ENCODE measurements around the gene ZNF407. TPM values are rescaled to one million over a fixed set of nuclear protein-coding genes. Genes with fewer than 3 reads are reported as not detected.

ZNF407 gene
- total RNA-seq, 1 donor from 2014 or later, result 14.7 TPM

DNA sequence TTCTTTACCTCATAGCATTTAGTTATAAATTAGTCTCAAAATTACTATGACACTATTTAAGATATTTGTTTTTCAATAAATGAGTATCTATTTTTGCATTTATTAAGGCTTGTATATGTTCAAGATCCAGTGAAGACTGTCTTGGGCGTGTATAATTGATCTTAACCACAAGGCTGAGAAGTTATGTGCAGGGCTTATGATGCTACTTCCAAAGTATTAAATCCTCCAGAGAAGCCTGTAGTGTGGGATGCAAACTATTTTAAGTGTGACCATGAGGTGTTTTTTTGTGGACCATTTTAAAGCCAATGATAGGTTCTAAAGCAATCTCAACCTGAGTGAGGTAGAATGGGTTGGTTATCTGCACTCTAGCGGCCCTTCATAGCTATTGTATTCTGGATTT lies 219.9 kb downstream of the ZNF407 start:
- no peaks in the 10 kb centered on the region for H3K27me3 Mint-ChIP-seq
- H3K9me3 Mint-ChIP-seq, result no peaks in the 10 kb centered on the region
- no peaks in the 10 kb centered on the region for H3K4me1 Mint-ChIP-seq (ENCODE audit: unreplicated experiment)
- no peak overlapping the region for H3K27ac Mint-ChIP-seq
- TF ChIP-seq, protein P1, sequence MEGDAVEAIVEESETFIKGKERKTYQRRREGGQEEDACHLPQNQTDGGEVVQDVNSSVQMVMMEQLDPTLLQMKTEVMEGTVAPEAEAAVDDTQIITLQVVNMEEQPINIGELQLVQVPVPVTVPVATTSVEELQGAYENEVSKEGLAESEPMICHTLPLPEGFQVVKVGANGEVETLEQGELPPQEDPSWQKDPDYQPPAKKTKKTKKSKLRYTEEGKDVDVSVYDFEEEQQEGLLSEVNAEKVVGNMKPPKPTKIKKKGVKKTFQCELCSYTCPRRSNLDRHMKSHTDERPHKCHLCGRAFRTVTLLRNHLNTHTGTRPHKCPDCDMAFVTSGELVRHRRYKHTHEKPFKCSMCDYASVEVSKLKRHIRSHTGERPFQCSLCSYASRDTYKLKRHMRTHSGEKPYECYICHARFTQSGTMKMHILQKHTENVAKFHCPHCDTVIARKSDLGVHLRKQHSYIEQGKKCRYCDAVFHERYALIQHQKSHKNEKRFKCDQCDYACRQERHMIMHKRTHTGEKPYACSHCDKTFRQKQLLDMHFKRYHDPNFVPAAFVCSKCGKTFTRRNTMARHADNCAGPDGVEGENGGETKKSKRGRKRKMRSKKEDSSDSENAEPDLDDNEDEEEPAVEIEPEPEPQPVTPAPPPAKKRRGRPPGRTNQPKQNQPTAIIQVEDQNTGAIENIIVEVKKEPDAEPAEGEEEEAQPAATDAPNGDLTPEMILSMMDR (conservative IDR thresholded peaks at IDR 0.05), result no peak
- peaks cover 4% of the 10 kb centered on the region for H3K36me3 Mint-ChIP-seq
- no peak for DNase-seq (ENCODE audit: extremely low spot score, unreplicated experiment)
- no peak overlapping the region for H3K4me3 Mint-ChIP-seq

DNA sequence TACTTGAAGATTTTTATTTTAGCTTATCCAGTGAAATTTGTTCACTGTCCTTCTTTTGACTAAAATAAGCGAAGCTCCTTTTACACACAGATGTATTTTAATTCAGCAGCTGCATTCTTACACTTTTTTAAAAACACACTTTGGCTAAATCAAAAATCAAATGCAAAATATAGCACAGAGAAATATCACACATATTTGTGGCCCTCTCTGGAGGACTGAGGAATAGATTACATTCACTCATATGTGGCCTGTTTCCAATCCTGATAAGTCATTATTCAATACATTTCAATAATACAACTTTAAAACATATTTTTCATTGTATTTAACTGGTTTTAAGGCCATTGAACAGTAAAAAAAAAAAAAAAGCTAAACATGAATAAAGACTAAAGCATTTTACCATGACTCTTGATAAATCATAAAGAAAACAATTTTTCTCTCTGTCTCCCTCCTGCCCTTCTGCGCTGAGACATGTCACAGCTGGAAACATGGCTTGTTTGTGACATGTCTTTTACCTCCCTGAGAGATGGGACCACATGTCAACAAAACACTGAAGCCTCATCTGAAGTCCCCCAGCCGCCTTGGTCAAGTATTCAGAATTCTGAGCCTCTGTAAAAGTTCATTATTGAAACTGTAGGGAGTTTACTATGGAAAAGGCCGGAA lies 221.0 kb downstream of the ZNF407 start:
- Mint-ChIP-seq H3K4me1 (ENCODE audit: unreplicated experiment) (no peaks in the 10 kb centered on the region), H3K4me3 (no peak overlapping the region), H3K36me3 (peaks cover 4% of the 10 kb centered on the region), H3K27me3 (no peaks in the 10 kb centered on the region), H3K27ac (no peak overlapping the region), H3K9me3 (no peaks in the 10 kb centered on the region)
- TF ChIP-seq, protein P1 (conservative IDR thresholded peaks at IDR 0.05), result no peak
- DNase-seq (ENCODE audit: extremely low spot score, unreplicated experiment), result no peak

DNA sequence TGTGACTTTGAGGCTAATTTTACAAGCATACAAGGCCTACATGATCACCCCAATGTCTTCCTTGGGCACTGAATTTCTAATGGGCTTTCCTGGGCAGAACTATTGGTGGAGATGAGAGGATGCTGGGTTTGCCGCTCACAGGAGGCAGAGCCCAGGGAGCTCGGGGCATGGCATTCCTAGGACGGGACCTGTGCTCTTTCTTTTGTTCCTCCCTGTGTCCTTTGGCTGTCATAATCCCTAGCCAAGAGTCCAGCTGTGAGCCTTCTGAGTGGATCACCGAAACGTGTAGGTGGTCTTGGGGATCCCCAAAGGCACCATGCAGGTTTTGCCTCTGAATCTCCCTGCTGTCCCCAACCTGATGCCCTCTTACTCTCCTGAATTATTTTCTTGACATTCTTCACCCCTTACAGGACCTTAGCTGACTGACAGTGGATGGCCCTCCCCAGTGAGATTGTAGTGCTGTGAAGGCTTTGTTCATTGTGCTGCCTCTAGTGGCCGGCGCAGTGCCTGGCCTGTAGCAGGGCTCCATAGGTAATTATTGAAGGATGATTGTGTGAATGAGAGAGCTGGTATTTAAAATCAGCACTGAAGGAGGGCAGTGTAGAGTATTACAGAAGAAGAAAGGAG lies 221.9 kb downstream of the ZNF407 start:
- no peak for DNase-seq (ENCODE audit: extremely low spot score, unreplicated experiment)
- Mint-ChIP-seq H3K27me3 (no peaks in the 10 kb centered on the region), H3K27ac (no peak overlapping the region), H3K36me3 (peaks cover 4% of the 10 kb centered on the region), H3K4me3 (no peak overlapping the region), H3K4me1 (ENCODE audit: unreplicated experiment) (no peaks in the 10 kb centered on the region), H3K9me3 (no peaks in the 10 kb centered on the region)
- TF ChIP-seq, protein P1 (conservative IDR thresholded peaks at IDR 0.05), result peak; percentile 73

DNA sequence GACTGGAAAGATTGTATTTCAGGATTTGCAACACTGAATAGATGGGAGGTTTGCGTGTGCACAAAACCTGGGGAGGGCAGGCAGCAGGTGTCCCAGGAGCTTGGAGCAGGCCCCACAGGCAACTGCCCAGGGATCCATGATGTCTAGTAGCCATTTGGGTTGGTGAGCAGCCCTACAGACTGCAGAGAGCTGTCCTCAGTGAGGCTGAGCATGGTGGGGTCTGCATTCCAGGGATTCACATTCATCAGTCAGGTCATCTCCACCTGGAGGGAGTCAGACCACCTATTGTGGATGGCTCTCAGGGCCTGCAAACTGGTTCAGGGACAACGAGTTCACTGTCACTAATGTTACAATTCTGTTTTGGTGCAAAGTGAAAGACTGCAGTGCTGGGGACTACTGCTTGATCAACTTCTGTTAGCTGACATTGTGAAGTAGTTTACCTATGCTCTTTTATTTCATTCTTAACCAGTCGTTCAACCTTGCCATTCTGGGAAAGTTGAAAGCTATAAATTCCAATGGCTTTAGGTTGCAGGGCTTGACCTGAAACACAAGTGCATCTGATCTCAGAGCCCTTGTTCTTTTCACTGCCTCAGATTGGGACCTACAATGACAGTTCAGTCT lies 222.6 kb downstream of the ZNF407 start:
- no peaks in the 10 kb centered on the region for H3K9me3 Mint-ChIP-seq
- no peak overlapping the region for H3K4me3 Mint-ChIP-seq
- no peak overlapping the region for H3K27ac Mint-ChIP-seq
- no peak for DNase-seq (ENCODE audit: extremely low spot score, unreplicated experiment)
- no peaks in the 10 kb centered on the region for H3K4me1 Mint-ChIP-seq (ENCODE audit: unreplicated experiment)
- TF ChIP-seq, protein P1 (conservative IDR thresholded peaks at IDR 0.05), result no peak
- peaks cover 4% of the 10 kb centered on the region for H3K36me3 Mint-ChIP-seq
- H3K27me3 Mint-ChIP-seq, result no peaks in the 10 kb centered on the region

DNA sequence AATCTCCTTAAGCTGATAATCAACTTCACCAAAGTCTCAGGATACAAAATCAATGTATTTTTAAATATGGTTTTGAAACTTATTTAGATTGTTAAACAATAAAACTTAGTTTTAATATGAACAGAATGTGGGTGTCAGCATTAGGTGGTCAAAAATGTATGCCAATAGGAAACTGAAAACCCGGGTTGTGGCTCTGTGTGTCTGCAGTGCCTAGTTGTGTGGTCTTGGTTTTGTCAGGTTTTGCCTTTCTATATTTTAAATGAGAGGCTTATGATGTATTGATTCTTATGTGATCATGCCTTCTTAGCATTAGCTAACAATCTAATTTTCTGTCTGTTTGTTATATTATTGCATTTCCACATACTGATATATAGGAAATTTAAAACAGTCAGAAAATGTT lies 227.8 kb downstream of the ZNF407 start:
- H3K4me1 Mint-ChIP-seq (ENCODE audit: unreplicated experiment), result no peaks in the 10 kb centered on the region
- DNase-seq (ENCODE audit: extremely low spot score, unreplicated experiment), result no peak
- TF ChIP-seq, protein P1 (conservative IDR thresholded peaks at IDR 0.05), result no peak
- no peaks in the 10 kb centered on the region for H3K9me3 Mint-ChIP-seq
- no peaks in the 10 kb centered on the region for H3K27me3 Mint-ChIP-seq
- no peak overlapping the region for H3K4me3 Mint-ChIP-seq
- H3K27ac Mint-ChIP-seq, result no peak overlapping the region
- H3K36me3 Mint-ChIP-seq, result peaks cover 4% of the 10 kb centered on the region

Measured in type B pancreatic cell (in vitro differentiated cells).